WTC11 (cell line): ENCODE measurements around the gene LCAT. TPM values are rescaled to one million over a fixed set of nuclear protein-coding genes. Genes with fewer than 3 reads are reported as not detected.

Experiments
- ATAC-seq: fragments of 200-7000 bp; cut with Tn5 transposase; 2 replicates; pipeline ENCODE4 v1.10.0; 2021; ENCODE audit warnings: mild to moderate bottlenecking, moderate library complexity
- CTCF ChIA-PET: fragments of 300-600 bp; sonication (Branson Sonifier 250); formaldehyde crosslinking; loops from one replicate; lab custom pipeline; 2021; ENCODE audit warnings: antibody characterized with exemption; lab: Charles Lee
- POLR2A ChIA-PET: fragments of 350-600 bp; sonication (Branson Sonifier 250); formaldehyde crosslinking; loops from one replicate; lab custom pipeline; 2021; ENCODE audit warnings: antibody characterized with exemption; lab: Charles Lee
- DNase-seq: peaks from one replicate; pipeline ENCODE4 v3.0.0; 2021; ENCODE audit warnings: low spot score
- H3K27ac Mint-ChIP-seq: 2 replicates; pipeline ENCODE4 v1.8.0; 2021; ENCODE audit warnings: mixed read lengths
- H3K27me3 Mint-ChIP-seq: 2 replicates; pipeline ENCODE4 v1.8.0; 2021; ENCODE audit warnings: low read depth, mild to moderate bottlenecking, moderate library complexity, mixed read lengths
- H3K36me3 Mint-ChIP-seq: 2 replicates; pipeline ENCODE4 v1.8.0; 2021; ENCODE audit warnings: mixed read lengths
- H3K4me1 Mint-ChIP-seq: 2 replicates; pipeline ENCODE4 v1.8.0; 2022; ENCODE audit warnings: mixed read lengths
- H3K4me3 Mint-ChIP-seq: 2 replicates; pipeline ENCODE4 v1.8.0; 2021; ENCODE audit warnings: mild to moderate bottlenecking, moderate library complexity, mixed read lengths
- H3K9me3 Mint-ChIP-seq: 2 replicates; pipeline ENCODE4 v1.8.0; 2021; ENCODE audit warnings: mixed read lengths
- ATF2 ChIP-seq: sonication (generic); formaldehyde crosslinking; IDR thresholded peaks from 2 replicates; pipeline ENCODE4 v1.8.1; 2022; ENCODE audit warnings: low read depth, missing genetic modification reagents, borderline replicate concordance
- ATF3 ChIP-seq: sonication (generic); formaldehyde crosslinking; conservative IDR thresholded peaks from 2 replicates; pipeline ENCODE4 v1.8.1; 2022; ENCODE audit warnings: mild to moderate bottlenecking, missing genetic modification reagents
- CDX4 ChIP-seq: fragments of 250-450 bp; sonication (Bioruptor Pico); IDR thresholded peaks from 2 replicates; pipeline ENCODE4 v1.9.0; 2021; ENCODE audit warnings: moderate library complexity, mild to moderate bottlenecking, inconsistent platforms, borderline replicate concordance
- CREB1 ChIP-seq: sonication (generic); formaldehyde crosslinking; IDR thresholded peaks from 2 replicates; pipeline ENCODE4 v1.8.0; 2023; ENCODE audit warnings: mild to moderate bottlenecking, missing genetic modification reagents
- E2F4 ChIP-seq: sonication (generic); formaldehyde crosslinking; IDR thresholded peaks from 2 replicates; pipeline ENCODE4 v1.8.1; 2022; ENCODE audit warnings: low read depth, mild to moderate bottlenecking, moderate library complexity, missing genetic modification reagents, borderline replicate concordance
- ELF4 ChIP-seq: sonication (generic); formaldehyde crosslinking; IDR thresholded peaks from 2 replicates; pipeline ENCODE4 v1.8.1; 2022; ENCODE audit warnings: low read depth, mild to moderate bottlenecking, moderate library complexity, missing genetic modification reagents
- EMX1 ChIP-seq: fragments of 250-450 bp; sonication (Bioruptor Pico); IDR thresholded peaks from 2 replicates; pipeline ENCODE4 v1.8.0; 2021; ENCODE audit warnings: mild to moderate bottlenecking
- ETV6 ChIP-seq: sonication (generic); formaldehyde crosslinking; IDR thresholded peaks from 2 replicates; pipeline ENCODE4 v1.8.1; 2022; ENCODE audit warnings: mild to moderate bottlenecking, missing genetic modification reagents
- FOXJ3 ChIP-seq: sonication (generic); formaldehyde crosslinking; IDR thresholded peaks from 2 replicates; pipeline ENCODE4 v1.9.0; 2021; ENCODE audit warnings: missing genetic modification reagents, mild to moderate bottlenecking, borderline replicate concordance
- FOXK1 ChIP-seq: sonication (generic); formaldehyde crosslinking; IDR thresholded peaks from 2 replicates; pipeline ENCODE4 v1.8.0; 2022; ENCODE audit warnings: mild to moderate bottlenecking, moderate library complexity, missing genetic modification reagents
- MAX ChIP-seq: sonication (generic); formaldehyde crosslinking; IDR thresholded peaks from 2 replicates; pipeline ENCODE4 v1.8.0; 2022; ENCODE audit warnings: mild to moderate bottlenecking, missing genetic modification reagents
- MLX ChIP-seq: sonication (generic); formaldehyde crosslinking; IDR thresholded peaks from 2 replicates; pipeline ENCODE4 v1.8.1; 2023; ENCODE audit warnings: mild to moderate bottlenecking, missing genetic modification reagents, moderate library complexity
- MXD4 ChIP-seq: fragments of 250-450 bp; sonication (Bioruptor Pico); IDR thresholded peaks from 2 replicates; pipeline ENCODE4 v1.8.0; 2021; ENCODE audit warnings: mild to moderate bottlenecking, moderate library complexity, borderline replicate concordance
- MYBL2 ChIP-seq: sonication (generic); formaldehyde crosslinking; IDR thresholded peaks from 2 replicates; pipeline ENCODE4 v1.8.1; 2023; ENCODE audit warnings: mild to moderate bottlenecking, moderate library complexity, missing genetic modification reagents
- NFE2L1 ChIP-seq: sonication (generic); formaldehyde crosslinking; IDR thresholded peaks from 2 replicates; pipeline ENCODE4 v1.8.1; 2023; ENCODE audit warnings: missing genetic modification reagents
- NR1H2 ChIP-seq: sonication (generic); formaldehyde crosslinking; IDR thresholded peaks from 2 replicates; pipeline ENCODE4 v1.9.0; 2021; ENCODE audit warnings: mild to moderate bottlenecking, moderate library complexity, missing genetic modification reagents
- PRDM15 ChIP-seq: sonication (generic); formaldehyde crosslinking; IDR thresholded peaks from 2 replicates; pipeline ENCODE4 v1.8.0; 2022; ENCODE audit warnings: missing genetic modification reagents
- PRRX2 ChIP-seq: fragments of 250-450 bp; sonication (Bioruptor Pico); IDR thresholded peaks from 2 replicates; pipeline ENCODE4 v1.8.0; 2021; ENCODE audit warnings: mild to moderate bottlenecking
- TP53 ChIP-seq: sonication (generic); formaldehyde crosslinking; IDR thresholded peaks from 2 replicates; pipeline ENCODE4 v1.8.1; 2023; ENCODE audit warnings: mild to moderate bottlenecking, missing genetic modification reagents
- ZBTB43 ChIP-seq: sonication (generic); formaldehyde crosslinking; IDR thresholded peaks from 2 replicates; pipeline ENCODE4 v1.8.1; 2023; ENCODE audit warnings: mild to moderate bottlenecking, missing genetic modification reagents
- ZMAT4 ChIP-seq: fragments of 250-450 bp; sonication (Bioruptor Pico); IDR thresholded peaks from 2 replicates; pipeline ENCODE4 v1.9.0; 2021; ENCODE audit warnings: mild to moderate bottlenecking
- ZNF138 ChIP-seq: sonication (generic); formaldehyde crosslinking; conservative IDR thresholded peaks from 2 replicates; pipeline ENCODE4 v1.8.1; 2022; ENCODE audit warnings: mild to moderate bottlenecking, moderate library complexity, missing genetic modification reagents
- ZNF671 ChIP-seq: fragments of 250-450 bp; sonication (Bioruptor Pico); IDR thresholded peaks from 2 replicates; pipeline ENCODE4 v1.8.0; 2021; ENCODE audit warnings: mild to moderate bottlenecking
- total RNA-seq: library from RNA; stranded (reverse); gene quantifications from 3 replicates; pipeline ENCODE4 v1.2.3, GENCODE V29; 2021

Gene LCAT
- total RNA-seq, 1 experiment from 2014 or later = 38.3 TPM

- Mint-ChIP-seq H3K4me1 (no peaks in the 10 kb centered on the region), H3K27me3 (no peaks in the 10 kb centered on the region), H3K4me3 (no peak overlapping the region), H3K36me3 (peaks cover 44% of the 10 kb centered on the region), H3K27ac (no peak overlapping the region), H3K9me3 (no peaks in the 10 kb centered on the region)
- no peak for TF ChIP-seq MLX (CRISPR knock-in tag)
- TF ChIP-seq ETV6 = no peak
- TF ChIP-seq MAX (CRISPR knock-in tag) = no peak
- no peak for TF ChIP-seq FOXJ3 (CRISPR knock-in tag)
- TF ChIP-seq E2F4 (CRISPR knock-in tag) = no peak
- TF ChIP-seq ZNF138 (CRISPR knock-in tag) = no peak
- no peak for TF ChIP-seq PRDM15 (CRISPR knock-in tag)
- no peak for TF ChIP-seq FOXK1 (CRISPR knock-in tag)
- TF ChIP-seq MXD4 (CRISPR knock-in tag) = no peak
- TF ChIP-seq ELF4 (CRISPR knock-in tag) = no peak
- no peak for TF ChIP-seq CDX4 (CRISPR knock-in tag)
- no peak for TF ChIP-seq PRRX2 (CRISPR knock-in tag)
- no peak for TF ChIP-seq ATF3 (CRISPR knock-in tag)
- TF ChIP-seq MYBL2 = no peak
- no peak for TF ChIP-seq ZMAT4
- TF ChIP-seq ZNF671 (CRISPR knock-in tag) = no peak
- TF ChIP-seq TP53 = no peak
- ATAC-seq (no peak), DNase-seq (no peak)
- ChIA-PET CTCF (interaction anchor here (1.0 to 1.1 kb wide), 3 partner anchors 66 to 133 kb away, joined by 3 read pairs; no protein-coding TSS in a partner anchor), POLR2A (no interaction called here)
These were observed 5.7 kb upstream of the LCAT start for GRCh38 chr16:67949645-67950044.

GRCh38 chr16:67948015-67948414, 4.1 kb upstream of the LCAT start:
- DNase-seq = no peak
- no peaks in the 10 kb centered on the region for H3K9me3 Mint-ChIP-seq
- no peaks in the 10 kb centered on the region for H3K27me3 Mint-ChIP-seq
- ChIA-PET CTCF (no interaction called here), POLR2A (interaction anchor here (0.5 kb wide), 1 partner anchor 25 kb away, joined by 3 read pairs; no protein-coding TSS in a partner anchor)
- H3K36me3 Mint-ChIP-seq = peaks cover 33% of the 10 kb centered on the region
- no peak overlapping the region for H3K4me3 Mint-ChIP-seq
- no peak for TF ChIP-seq ZMAT4
- TF ChIP-seq NFE2L1 = no peak
- TF ChIP-seq ZNF671 (CRISPR knock-in tag) = no peak
- no peak for TF ChIP-seq MXD4 (CRISPR knock-in tag)
- TF ChIP-seq ZBTB43 (CRISPR knock-in tag) = no peak
- TF ChIP-seq FOXK1 (CRISPR knock-in tag) = no peak
- TF ChIP-seq CDX4 (CRISPR knock-in tag) = no peak
- TF ChIP-seq CREB1 (CRISPR knock-in tag) = no peak
- TF ChIP-seq ETV6 = no peak
- no peak for TF ChIP-seq NR1H2
- no peak for TF ChIP-seq ATF2
- no peak for TF ChIP-seq TP53
- no peak for TF ChIP-seq EMX1
- TF ChIP-seq, all 79 proteins: peak for 0
- Mint-ChIP-seq H3K4me1 (no peaks in the 10 kb centered on the region), H3K27ac (no peak overlapping the region)
- ATAC-seq = no peak
